Measurements from ENCODE around the gene OR2T27. TPM values are rescaled to one million over a fixed set of nuclear protein-coding genes. Genes with fewer than 3 reads are reported as not detected.

OR2T27 gene
- total RNA-seq, 1 donor from 2014 or later, result not detected

DNA sequence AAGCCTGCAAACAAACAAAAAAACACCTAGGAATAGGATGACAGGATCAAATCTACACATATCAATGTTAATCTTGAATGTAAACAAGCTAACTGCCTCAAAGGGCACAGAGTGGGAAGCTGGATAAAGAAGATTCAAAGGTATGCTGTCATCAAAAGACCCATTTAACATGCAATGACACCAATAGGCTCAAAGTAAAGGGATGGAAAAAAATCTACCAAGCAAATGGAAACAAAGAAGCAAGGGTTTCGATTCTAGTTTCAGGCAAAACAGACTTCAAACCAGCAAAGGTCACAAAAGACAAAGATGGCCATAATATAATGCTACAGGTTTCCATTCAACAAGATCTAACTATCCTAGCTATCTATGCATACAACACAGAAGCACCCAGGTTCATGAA lies 41.6 kb downstream of the OR2T27 start:
- no peak overlapping the region for H3K9ac ChIP-seq (ENCODE audit: low read length)
- FAIRE-seq, result no peak
- no peaks in the 10 kb centered on the region for H3K36me3 ChIP-seq (ENCODE audit: insufficient read depth, low read length)
- Mint-ChIP-seq H3K27me3 (ENCODE audit: low read depth, unreplicated experiment) (no peaks in the 10 kb centered on the region), H3K4me1 (ENCODE audit: low read depth, unreplicated experiment) (no peaks in the 10 kb centered on the region), H3K4me3 (ENCODE audit: unreplicated experiment) (no peak overlapping the region), H3K36me3 (ENCODE audit: low read depth, unreplicated experiment) (no peaks in the 10 kb centered on the region), H3K9me3 (ENCODE audit: unreplicated experiment) (peaks cover 8% of the 10 kb centered on the region), H3K27ac (ENCODE audit: unreplicated experiment) (no peak overlapping the region)
- no peak overlapping the region for H2AFZ ChIP-seq (ENCODE audit: low read depth, low read length)
- no peaks in the 10 kb centered on the region for H4K20me1 ChIP-seq (ENCODE audit: insufficient read depth, low read length)
- no peak for TF ChIP-seq CTCF (IDR thresholded peaks at IDR 0.05; ENCODE audit: insufficient read depth, low read depth, low read length)
- TF ChIP-seq EZH2 (IDR thresholded peaks at IDR 0.05; ENCODE audit: insufficient read depth, low read length), result no peak
- H3K4me3 ChIP-seq (ENCODE audit: insufficient read depth, low read depth, low read length), result no peak overlapping the region
- DNase-seq (ENCODE audit: low read depth), result no peak
- no peak overlapping the region for H3K4me2 ChIP-seq (ENCODE audit: low read length)
- no peaks in the 10 kb centered on the region for H3K27me3 ChIP-seq (ENCODE audit: insufficient read depth, low read length)
- no peaks in the 10 kb centered on the region for H3K4me1 ChIP-seq (ENCODE audit: insufficient read depth, low read length)
- H3K79me2 ChIP-seq (ENCODE audit: insufficient read depth, low read length), result no peaks in the 10 kb centered on the region
- H3K9me3 ChIP-seq (ENCODE audit: insufficient read depth, low read depth, low read length), result no peaks in the 10 kb centered on the region
- no peak overlapping the region for H3K27ac ChIP-seq (ENCODE audit: low read depth, low read length)

GRCh38 chr1:248611883-248612414 lies 43.4 kb downstream of the OR2T27 start:
- peaks cover 8% of the 10 kb centered on the region for H3K9me3 Mint-ChIP-seq (ENCODE audit: unreplicated experiment)
- H3K36me3 Mint-ChIP-seq (ENCODE audit: low read depth, unreplicated experiment), result no peaks in the 10 kb centered on the region
- Histone ChIP-seq H3K27me3 (ENCODE audit: insufficient read depth, low read length) (no peaks in the 10 kb centered on the region), H3K9ac (ENCODE audit: low read length) (no peak overlapping the region), H4K20me1 (ENCODE audit: insufficient read depth, low read length) (no peaks in the 10 kb centered on the region), H3K9me3 (ENCODE audit: insufficient read depth, low read depth, low read length) (no peaks in the 10 kb centered on the region), H2AFZ (ENCODE audit: low read depth, low read length) (no peak overlapping the region), H3K4me2 (ENCODE audit: low read length) (no peak overlapping the region), H3K79me2 (ENCODE audit: insufficient read depth, low read length) (no peaks in the 10 kb centered on the region), H3K36me3 (ENCODE audit: insufficient read depth, low read length) (no peaks in the 10 kb centered on the region), H3K4me3 (ENCODE audit: insufficient read depth, low read depth, low read length) (no peak overlapping the region), H3K4me1 (ENCODE audit: insufficient read depth, low read length) (no peaks in the 10 kb centered on the region), H3K27ac (ENCODE audit: low read depth, low read length) (no peak overlapping the region)
- H3K27ac Mint-ChIP-seq (ENCODE audit: unreplicated experiment), result no peak overlapping the region
- DNase-seq (ENCODE audit: low read depth) (no peak), FAIRE-seq (no peak)
- H3K27me3 Mint-ChIP-seq (ENCODE audit: low read depth, unreplicated experiment), result no peaks in the 10 kb centered on the region
- no peak overlapping the region for H3K4me3 Mint-ChIP-seq (ENCODE audit: unreplicated experiment)
- no peak for TF ChIP-seq EZH2 (IDR thresholded peaks at IDR 0.05; ENCODE audit: insufficient read depth, low read length)
- no peaks in the 10 kb centered on the region for H3K4me1 Mint-ChIP-seq (ENCODE audit: low read depth, unreplicated experiment)

GRCh38 chr1:248610301-248610700 lies 45.0 kb downstream of the OR2T27 start:
- H3K9me3 ChIP-seq (ENCODE audit: insufficient read depth, low read depth, low read length), result no peaks in the 10 kb centered on the region

More at GRCh38 chr1:248610301-248610700, 45.0 kb downstream of the OR2T27 start:
- Histone ChIP-seq H2AFZ (ENCODE audit: low read depth, low read length) (no peak overlapping the region), H3K4me3 (ENCODE audit: insufficient read depth, low read depth, low read length) (no peak overlapping the region), H3K4me1 (ENCODE audit: insufficient read depth, low read length) (no peaks in the 10 kb centered on the region), H3K4me2 (ENCODE audit: low read length) (no peak overlapping the region), H3K9ac (ENCODE audit: low read length) (no peak overlapping the region), H3K27ac (ENCODE audit: low read depth, low read length) (no peak overlapping the region), H3K36me3 (ENCODE audit: insufficient read depth, low read length) (no peaks in the 10 kb centered on the region), H3K79me2 (ENCODE audit: insufficient read depth, low read length) (no peaks in the 10 kb centered on the region), H3K27me3 (ENCODE audit: insufficient read depth, low read length) (no peaks in the 10 kb centered on the region), H4K20me1 (ENCODE audit: insufficient read depth, low read length) (no peaks in the 10 kb centered on the region)
- DNase-seq (ENCODE audit: low read depth) (no peak), FAIRE-seq (no peak)
- Mint-ChIP-seq H3K9me3 (ENCODE audit: unreplicated experiment) (peaks cover 6% of the 10 kb centered on the region), H3K36me3 (ENCODE audit: low read depth, unreplicated experiment) (no peaks in the 10 kb centered on the region), H3K27ac (ENCODE audit: unreplicated experiment) (no peak overlapping the region), H3K4me3 (ENCODE audit: unreplicated experiment) (no peak overlapping the region), H3K4me1 (ENCODE audit: low read depth, unreplicated experiment) (no peaks in the 10 kb centered on the region), H3K27me3 (ENCODE audit: low read depth, unreplicated experiment) (no peaks in the 10 kb centered on the region)
- no peak for TF ChIP-seq CTCF (IDR thresholded peaks at IDR 0.05; ENCODE audit: insufficient read depth, low read depth, low read length)
- TF ChIP-seq EZH2 (IDR thresholded peaks at IDR 0.05; ENCODE audit: insufficient read depth, low read length), result no peak

Other genes with a start within 250 kb of the OR2T27 start
- gene OR2T2, start 209.9 kb downstream of the OR2T27 start, total RNA-seq, result not detected in 2 replicates
- not detected in 2 replicates for gene OR2T3, start 182.2 kb downstream of the OR2T27 start, total RNA-seq
- not detected in 2 replicates for gene OR2T5, start 166.9 kb downstream of the OR2T27 start, total RNA-seq
- gene OR2G6, start 147.5 kb downstream of the OR2T27 start, total RNA-seq, result not detected in 2 replicates
- gene OR2T29, start 92.8 kb downstream of the OR2T27 start, total RNA-seq, result not detected in 2 replicates
- gene OR2T34, start 80.8 kb downstream of the OR2T27 start, total RNA-seq, result not detected in 2 replicates
- not detected in 2 replicates for gene OR2T10, start 57.8 kb downstream of the OR2T27 start, total RNA-seq
- gene OR2T11, start 20.4 kb downstream of the OR2T27 start, total RNA-seq, result not detected in 2 replicates
- gene OR2T35, start 10.2 kb downstream of the OR2T27 start, total RNA-seq, result not detected in 2 replicates
- not detected in 2 replicates for gene OR14I1, start 47.2 kb upstream of the OR2T27 start, total RNA-seq
- not detected in 2 replicates for gene LYPD8, start 100.2 kb upstream of the OR2T27 start, total RNA-seq
- gene SH3BP5L, start 170.4 kb upstream of the OR2T27 start, total RNA-seq, result 34.9 and 37.7 TPM in 2 replicates
- gene ZNF672, start 182.7 kb upstream of the OR2T27 start, total RNA-seq, result 16.2 and 20.6 TPM in 2 replicates
- 39.0 and 41.4 TPM in 2 replicates for gene ZNF692, start 203.6 kb upstream of the OR2T27 start, total RNA-seq